ENCODE measurements around the gene KRTAP10-2. TPM values are rescaled to one million over a fixed set of nuclear protein-coding genes. Genes with fewer than 3 reads are reported as not detected.
"Not testable (repeated sequence)": the region's sequence is repeated elsewhere in the genome, so short reads cannot be mapped to it uniquely, and the experiment has no call there.

KRTAP10-2 gene
- total RNA-seq, 1 experiment from 2014 or later: not detected

DNA sequence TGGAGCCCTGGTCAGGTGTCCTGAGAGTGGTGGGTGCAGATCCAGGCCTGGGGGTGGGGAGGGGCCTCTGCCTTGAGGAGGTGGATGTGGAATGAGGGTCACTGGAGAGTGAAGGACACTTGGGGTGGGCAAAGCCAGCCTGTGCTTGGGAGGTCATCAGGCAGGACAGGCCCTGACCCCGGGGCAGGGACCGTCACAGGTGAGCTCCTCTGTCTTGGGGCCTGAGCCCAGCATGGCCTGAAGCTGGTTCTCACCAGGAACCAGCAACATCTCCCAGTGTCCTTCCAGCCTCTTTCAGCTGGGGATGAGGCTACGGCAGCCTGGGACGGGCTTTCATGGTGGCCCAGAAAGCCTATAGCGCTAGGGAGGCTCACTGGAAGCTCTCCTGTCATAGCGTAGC lies 831 bp upstream of the KRTAP10-2 start:
- Histone ChIP-seq H3K9me2 (replicated peaks; ENCODE audit: insufficient read depth, low read length) (no peaks in the 10 kb centered on the region), H3K27ac (ENCODE audit: low read length) (no peak overlapping the region), H3K27me3 (ENCODE audit: low read length) (no peaks in the 10 kb centered on the region), H3K79me2 (ENCODE audit: low read length) (no peaks in the 10 kb centered on the region), H3K4me1 (ENCODE audit: low read length) (no peaks in the 10 kb centered on the region; the same call in 1 of the 2 replicates), H3K36me3 (ENCODE audit: insufficient read depth, low read length) (no peaks in the 10 kb centered on the region), H3K9me3 (ENCODE audit: low read length) (no peaks in the 10 kb centered on the region; the same call in 1 of the 2 replicates), H3K4me2 (ENCODE audit: low read depth, low read length, poor library complexity, severe bottlenecking) (no peak overlapping the region), H4K20me1 (ENCODE audit: insufficient read depth, low read depth, low read length) (no peaks in the 10 kb centered on the region), H2AFZ (ENCODE audit: low read length) (no peak overlapping the region), H3K4me3 (ENCODE audit: low read length) (no peak overlapping the region), H3K9ac (ENCODE audit: low read length) (no peak overlapping the region)
- DNase-seq: no peak

DNA sequence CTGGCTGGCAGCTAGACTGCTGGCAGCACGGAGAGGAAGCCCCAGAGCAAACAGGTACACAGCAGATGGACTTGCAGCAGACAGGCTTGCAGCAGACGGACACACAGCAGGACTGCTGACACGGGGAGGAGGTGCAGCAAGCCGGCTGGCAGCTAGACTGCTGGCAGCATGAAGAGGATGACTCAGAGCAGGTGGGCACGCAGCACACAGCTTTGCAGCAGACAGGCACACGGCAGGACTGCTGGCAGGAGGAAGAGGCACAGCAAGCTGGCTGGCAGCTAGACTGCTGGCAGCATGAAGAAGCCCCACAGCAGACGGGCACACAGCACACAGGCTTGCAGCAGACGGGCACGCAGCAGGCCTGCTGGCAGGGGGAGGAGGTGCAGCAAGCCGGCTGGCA lies 498 bp downstream of the KRTAP10-2 start:
- Histone ChIP-seq H4K20me1 (ENCODE audit: insufficient read depth, low read depth, low read length) (no peaks in the 10 kb centered on the region), H3K4me1 (ENCODE audit: low read length) (no peaks in the 10 kb centered on the region), H3K9me2 (replicated peaks; ENCODE audit: insufficient read depth, low read length) (no peaks in the 10 kb centered on the region), H3K36me3 (ENCODE audit: insufficient read depth, low read length) (no peaks in the 10 kb centered on the region), H3K79me2 (ENCODE audit: low read length) (no peaks in the 10 kb centered on the region), H3K27ac (ENCODE audit: low read length) (no peak overlapping the region), H3K4me2 (ENCODE audit: low read depth, low read length, poor library complexity, severe bottlenecking) (no peak overlapping the region), H3K9me3 (ENCODE audit: low read length) (no peaks in the 10 kb centered on the region; the same call in 1 of the 2 replicates), H3K9ac (ENCODE audit: low read length) (no peak overlapping the region), H3K27me3 (ENCODE audit: low read length) (no peaks in the 10 kb centered on the region; the same call in 1 of the 2 replicates), H2AFZ (ENCODE audit: low read length) (no peak overlapping the region), H3K4me3 (ENCODE audit: low read length) (no peak overlapping the region)
- no peak for DNase-seq

DNA sequence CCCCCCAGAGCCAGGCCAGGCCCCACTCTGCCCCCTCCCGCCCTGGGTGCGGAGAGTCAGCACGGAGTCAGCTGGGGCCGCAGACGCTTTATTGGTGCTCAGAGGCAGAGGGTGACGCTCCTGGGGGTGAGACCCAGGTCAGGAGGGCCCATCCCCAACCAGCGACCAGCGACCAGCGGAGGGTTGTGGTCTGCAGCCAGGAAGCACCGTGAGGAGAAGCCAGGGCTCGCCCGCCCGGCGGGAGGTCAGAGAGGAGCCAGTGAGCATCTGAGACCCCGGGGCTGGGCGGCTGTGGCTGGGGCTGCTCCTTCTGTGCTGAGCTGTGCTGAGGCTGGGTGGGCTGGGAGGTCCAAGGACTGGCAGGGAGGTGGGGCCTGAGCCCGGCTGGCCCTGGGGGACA lies 1.0 kb downstream of the KRTAP10-2 start:
- not testable (repeated sequence) for H3K79me2 ChIP-seq (ENCODE audit: low read length); H3K4me1 ChIP-seq (ENCODE audit: low read length); H2AFZ ChIP-seq (ENCODE audit: low read length); DNase-seq; H4K20me1 ChIP-seq (ENCODE audit: insufficient read depth, low read depth, low read length); H3K9ac ChIP-seq (ENCODE audit: low read length); H3K27me3 ChIP-seq (ENCODE audit: low read length); H3K27ac ChIP-seq (ENCODE audit: low read length); H3K4me2 ChIP-seq (ENCODE audit: low read depth, low read length, poor library complexity, severe bottlenecking); H3K9me3 ChIP-seq (ENCODE audit: low read length); H3K9me2 ChIP-seq (replicated peaks; ENCODE audit: insufficient read depth, low read length); H3K4me3 ChIP-seq (ENCODE audit: low read length); H3K36me3 ChIP-seq (ENCODE audit: insufficient read depth, low read length)

DNA sequence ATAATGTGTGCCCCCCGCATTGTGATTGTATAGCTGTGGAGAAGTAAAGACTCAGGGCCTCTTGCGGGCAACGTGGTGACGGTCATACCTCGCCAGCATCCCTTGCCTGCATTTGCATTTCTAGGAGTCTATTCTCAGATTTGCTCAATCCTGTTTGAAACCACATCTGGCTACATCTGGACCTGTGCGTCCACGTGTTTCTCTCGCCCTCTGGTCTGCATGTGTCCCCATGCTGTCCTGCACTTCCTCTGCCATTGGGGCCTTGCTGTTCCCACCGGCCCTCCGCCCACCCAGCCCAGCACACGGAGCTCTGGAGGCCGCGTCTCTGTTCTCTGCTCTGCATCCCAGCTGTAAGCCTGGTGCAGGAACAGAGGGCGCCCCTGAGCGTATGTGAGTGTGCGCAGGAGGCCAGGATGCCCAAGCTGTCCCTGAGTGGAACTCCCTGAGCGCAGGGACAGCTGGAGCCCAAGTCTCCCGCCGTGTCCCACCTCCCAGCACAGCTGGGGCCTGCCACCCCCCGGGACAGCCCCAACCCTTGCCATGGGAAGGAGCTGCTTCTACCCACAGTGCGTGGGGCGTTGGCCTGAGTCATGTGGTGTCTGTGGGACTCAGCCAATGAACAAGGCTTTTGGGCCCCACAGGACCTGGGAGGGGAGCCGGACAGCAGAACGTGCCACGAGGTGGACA lies 1.6 kb downstream of the KRTAP10-2 start:
- no peaks in the 10 kb centered on the region for H3K36me3 ChIP-seq (ENCODE audit: insufficient read depth, low read length)
- H3K9ac ChIP-seq (ENCODE audit: low read length): no peak overlapping the region
- H3K4me2 ChIP-seq (ENCODE audit: low read depth, low read length, poor library complexity, severe bottlenecking): no peak overlapping the region
- H3K27ac ChIP-seq (ENCODE audit: low read length): no peak overlapping the region
- no peak overlapping the region for H2AFZ ChIP-seq (ENCODE audit: low read length)
- H3K9me3 ChIP-seq (ENCODE audit: low read length): no peaks in the 10 kb centered on the region; the same call in 1 of the 2 replicates
- H3K79me2 ChIP-seq (ENCODE audit: low read length): no peaks in the 10 kb centered on the region
- no peak for DNase-seq
- H3K27me3 ChIP-seq (ENCODE audit: low read length): no peaks in the 10 kb centered on the region; the same call in 1 of the 2 replicates
- H3K9me2 ChIP-seq (replicated peaks; ENCODE audit: insufficient read depth, low read length): no peaks in the 10 kb centered on the region
- no peak overlapping the region for H3K4me3 ChIP-seq (ENCODE audit: low read length)
- H3K4me1 ChIP-seq (ENCODE audit: low read length): no peaks in the 10 kb centered on the region
- no peaks in the 10 kb centered on the region for H4K20me1 ChIP-seq (ENCODE audit: insufficient read depth, low read depth, low read length)

DNA sequence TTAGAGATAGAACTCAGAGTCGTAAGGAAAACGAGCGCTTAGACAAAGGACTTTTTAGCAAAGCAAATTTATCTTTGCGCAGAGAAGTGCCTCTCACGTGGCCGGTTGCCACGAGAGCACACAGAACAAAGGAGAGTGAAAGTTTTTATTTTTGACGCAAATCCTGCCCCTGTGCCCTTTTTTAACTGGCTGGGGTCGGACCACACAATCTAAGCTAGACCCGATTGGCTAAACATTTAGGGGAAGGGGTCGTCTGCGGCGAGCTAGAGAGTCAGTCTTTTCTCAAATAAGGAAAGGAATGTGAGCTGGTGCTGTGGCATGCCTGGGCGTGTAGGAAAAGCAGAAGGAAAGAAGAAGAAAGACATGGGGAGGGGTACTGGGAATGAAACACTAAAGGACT lies 2.4 kb downstream of the KRTAP10-2 start:
- no peaks in the 10 kb centered on the region for H3K9me2 ChIP-seq (replicated peaks; ENCODE audit: insufficient read depth, low read length)
- DNase-seq: no peak
- H4K20me1 ChIP-seq (ENCODE audit: insufficient read depth, low read depth, low read length): no peaks in the 10 kb centered on the region
- no peaks in the 10 kb centered on the region for H3K36me3 ChIP-seq (ENCODE audit: insufficient read depth, low read length)
- no peak overlapping the region for H3K4me3 ChIP-seq (ENCODE audit: low read length)
- no peaks in the 10 kb centered on the region; the same call in 1 of the 2 replicates for H3K27me3 ChIP-seq (ENCODE audit: low read length)
- H2AFZ ChIP-seq (ENCODE audit: low read length): no peak overlapping the region
- no peak overlapping the region for H3K27ac ChIP-seq (ENCODE audit: low read length)
- H3K4me1 ChIP-seq (ENCODE audit: low read length): no peaks in the 10 kb centered on the region
- no peak overlapping the region for H3K9ac ChIP-seq (ENCODE audit: low read length)
- H3K79me2 ChIP-seq (ENCODE audit: low read length): no peaks in the 10 kb centered on the region
- H3K4me2 ChIP-seq (ENCODE audit: low read depth, low read length, poor library complexity, severe bottlenecking): no peak overlapping the region
- no peaks in the 10 kb centered on the region; the same call in 1 of the 2 replicates for H3K9me3 ChIP-seq (ENCODE audit: low read length)

DNA sequence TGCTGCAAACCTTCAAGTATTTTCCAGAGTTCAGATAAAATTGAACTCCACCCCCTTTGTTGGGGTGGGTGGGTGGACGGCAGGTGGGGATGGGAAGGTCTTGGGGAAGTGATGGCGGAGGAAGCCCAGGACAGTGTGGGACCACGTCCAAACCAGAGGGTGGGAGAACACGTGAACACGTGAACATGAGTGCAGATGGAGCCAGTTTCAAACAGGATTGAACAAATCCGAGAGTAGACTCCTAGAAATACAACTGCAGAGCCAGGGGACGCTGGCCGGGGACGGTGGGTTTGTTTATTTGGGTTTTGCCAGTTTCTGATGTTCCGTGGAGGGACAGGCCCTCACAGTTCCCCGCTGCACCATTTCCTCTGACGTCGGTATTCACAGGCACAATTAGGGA lies 2.9 kb downstream of the KRTAP10-2 start:
- Histone ChIP-seq H2AFZ (ENCODE audit: low read length) (no peak overlapping the region), H3K79me2 (ENCODE audit: low read length) (no peaks in the 10 kb centered on the region), H4K20me1 (ENCODE audit: insufficient read depth, low read depth, low read length) (no peaks in the 10 kb centered on the region), H3K9ac (ENCODE audit: low read length) (no peak overlapping the region), H3K4me3 (ENCODE audit: low read length) (no peak overlapping the region), H3K4me2 (ENCODE audit: low read depth, low read length, poor library complexity, severe bottlenecking) (no peak overlapping the region), H3K36me3 (ENCODE audit: insufficient read depth, low read length) (no peaks in the 10 kb centered on the region), H3K27me3 (ENCODE audit: low read length) (no peaks in the 10 kb centered on the region; the same call in 1 of the 2 replicates), H3K27ac (ENCODE audit: low read length) (no peak overlapping the region), H3K4me1 (ENCODE audit: low read length) (no peaks in the 10 kb centered on the region), H3K9me2 (replicated peaks; ENCODE audit: insufficient read depth, low read length) (no peaks in the 10 kb centered on the region), H3K9me3 (ENCODE audit: low read length) (no peaks in the 10 kb centered on the region; the same call in 1 of the 2 replicates)
- no peak for DNase-seq

DNA sequence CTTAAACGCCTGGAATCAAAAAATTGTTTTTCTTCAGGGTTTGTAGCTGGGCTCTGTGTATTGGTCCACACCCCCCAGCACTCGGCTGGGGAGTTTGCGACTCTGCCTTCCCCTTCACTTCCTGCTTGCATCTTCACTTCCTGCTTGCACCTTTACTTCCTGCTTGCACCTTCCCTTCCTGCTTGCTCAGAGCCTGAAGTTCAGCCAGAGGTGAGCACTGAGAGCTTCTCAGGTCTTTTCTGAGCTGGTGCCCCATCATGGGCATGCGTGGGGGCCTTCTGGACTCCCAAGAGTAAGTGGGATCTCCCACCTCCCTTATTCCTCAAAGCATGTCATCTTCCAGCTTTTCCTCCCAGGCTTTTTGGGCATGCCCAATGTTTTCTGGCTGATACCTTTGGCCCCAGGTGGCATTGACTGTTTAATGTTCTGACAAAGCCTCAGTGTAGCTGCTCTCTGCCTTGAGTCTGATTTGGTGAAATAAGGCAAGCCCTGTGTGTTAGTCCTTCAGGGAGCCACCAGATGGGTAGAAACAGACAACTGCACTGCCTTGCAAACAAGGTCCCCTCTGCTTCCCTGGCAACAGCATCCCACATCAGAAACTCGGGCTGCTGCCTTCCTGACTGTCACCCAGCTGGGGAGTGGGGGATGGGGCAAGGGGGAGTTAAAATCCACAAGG lies 3.5 kb downstream of the KRTAP10-2 start:
- H3K4me3 ChIP-seq (ENCODE audit: low read length): no peak overlapping the region
- DNase-seq: no peak

DNA sequence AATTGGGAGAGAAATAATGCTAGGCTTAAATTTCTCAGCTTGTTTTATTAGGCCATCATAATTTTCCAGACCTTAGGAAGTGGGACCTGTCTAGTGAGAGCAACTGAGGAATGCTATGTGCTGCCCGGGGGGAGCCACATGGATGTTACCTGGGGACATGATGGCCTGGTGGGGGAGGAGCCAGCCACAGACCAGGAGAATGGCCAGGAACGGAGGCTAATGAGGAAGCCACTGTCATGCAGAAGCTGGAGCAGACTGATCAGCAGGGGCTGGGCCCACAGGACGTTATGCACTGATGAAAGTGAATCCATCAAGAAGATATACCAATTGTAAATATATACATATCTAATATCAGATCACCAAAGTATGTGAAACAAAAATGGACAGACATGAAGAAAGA lies 6.7 kb downstream of the KRTAP10-2 start:
- no peak overlapping the region for H3K4me3 ChIP-seq (ENCODE audit: low read length)
- no peaks in the 10 kb centered on the region for H3K79me2 ChIP-seq (ENCODE audit: low read length)
- H3K9ac ChIP-seq (ENCODE audit: low read length): no peak overlapping the region
- no peaks in the 10 kb centered on the region for H3K9me2 ChIP-seq (replicated peaks; ENCODE audit: insufficient read depth, low read length)
- peaks cover 6% of the 10 kb centered on the region; the same call in 1 of the 2 replicates for H3K9me3 ChIP-seq (ENCODE audit: low read length)
- H3K27me3 ChIP-seq (ENCODE audit: low read length): peaks cover 3% of the 10 kb centered on the region; the same call in 1 of the 2 replicates
- no peaks in the 10 kb centered on the region for H4K20me1 ChIP-seq (ENCODE audit: insufficient read depth, low read depth, low read length)
- no peak overlapping the region for H3K27ac ChIP-seq (ENCODE audit: low read length)
- no peaks in the 10 kb centered on the region for H3K4me1 ChIP-seq (ENCODE audit: low read length)
- DNase-seq: no peak
- H2AFZ ChIP-seq (ENCODE audit: low read length): no peak overlapping the region
- H3K4me2 ChIP-seq (ENCODE audit: low read depth, low read length, poor library complexity, severe bottlenecking): no peak overlapping the region
- no peaks in the 10 kb centered on the region for H3K36me3 ChIP-seq (ENCODE audit: insufficient read depth, low read length)

More for the DNA sequence above, 3.5 kb downstream of the KRTAP10-2 start:
- Histone ChIP-seq H3K36me3 (ENCODE audit: insufficient read depth, low read length) (no peaks in the 10 kb centered on the region), H2AFZ (ENCODE audit: low read length) (no peak overlapping the region), H3K79me2 (ENCODE audit: low read length) (no peaks in the 10 kb centered on the region), H4K20me1 (ENCODE audit: insufficient read depth, low read depth, low read length) (no peaks in the 10 kb centered on the region), H3K4me2 (ENCODE audit: low read depth, low read length, poor library complexity, severe bottlenecking) (no peak overlapping the region), H3K27ac (ENCODE audit: low read length) (no peak overlapping the region), H3K9me3 (ENCODE audit: low read length) (peaks cover 6% of the 10 kb centered on the region; the same call in 1 of the 2 replicates), H3K27me3 (ENCODE audit: low read length) (peaks cover 3% of the 10 kb centered on the region; the same call in 1 of the 2 replicates), H3K9ac (ENCODE audit: low read length) (no peak overlapping the region), H3K9me2 (replicated peaks; ENCODE audit: insufficient read depth, low read length) (no peaks in the 10 kb centered on the region), H3K4me1 (ENCODE audit: low read length) (no peaks in the 10 kb centered on the region)

Data from Karpas-422 (cell line).